ENCODE measurements around the gene DUSP15.
"Not testable (repeated sequence)": the region's sequence is repeated elsewhere in the genome, so short reads cannot be mapped to it uniquely, and the experiment has no call there.

The DUSP15 gene

GRCh38 chr20:31837896-31838397 is 32.4 kb downstream of the DUSP15 start:
- no peak for DNase-seq

- no peak for DNase-seq
Observed at GRCh38 chr20:31836853-31837608, 33.3 kb downstream of the DUSP15 start.

- peak; percentile 68 for DNase-seq
Observed at GRCh38 chr20:31835977-31836852, 34.1 kb downstream of the DUSP15 start.

- no peak for DNase-seq
Observed at GRCh38 chr20:31835554-31835953, 34.8 kb downstream of the DUSP15 start.

- DNase-seq: no peak
Observed at GRCh38 chr20:31833931-31834521, 36.3 kb downstream of the DUSP15 start.

- DNase-seq: peak; percentile 28
Observed at GRCh38 chr20:31833130-31833930, 37.0 kb downstream of the DUSP15 start.

GRCh38 chr20:31831771-31832306 is 38.5 kb downstream of the DUSP15 start:
- DNase-seq: no peak

GRCh38 chr20:31831211-31831610 is 39.1 kb downstream of the DUSP15 start:
- DNase-seq: no peak

GRCh38 chr20:31830406-31830981 is 39.8 kb downstream of the DUSP15 start:
- no peak for DNase-seq

- DNase-seq: no peak
Observed at GRCh38 chr20:31829731-31830130, 40.6 kb downstream of the DUSP15 start.

GRCh38 chr20:31828016-31828415 is 42.3 kb downstream of the DUSP15 start:
- not testable (repeated sequence) for DNase-seq

GRCh38 chr20:31827059-31827458 is 43.3 kb downstream of the DUSP15 start:
- no peak for DNase-seq

- no peak for DNase-seq
Observed at GRCh38 chr20:31826074-31826473, 44.3 kb downstream of the DUSP15 start.

GRCh38 chr20:31824554-31825313 is 45.6 kb downstream of the DUSP15 start:
- no peak for DNase-seq

- no peak for DNase-seq
Observed at GRCh38 chr20:31824125-31824485, 46.2 kb downstream of the DUSP15 start.

GRCh38 chr20:31823360-31824124 is 46.8 kb downstream of the DUSP15 start:
- DNase-seq: no peak

- peak; percentile 63 for DNase-seq
Observed at GRCh38 chr20:31822421-31823330, 47.7 kb downstream of the DUSP15 start.

GRCh38 chr20:31821427-31821826 is 48.9 kb downstream of the DUSP15 start:
- no peak for DNase-seq

GRCh38 chr20:31820228-31820627 is 50.1 kb downstream of the DUSP15 start:
- DNase-seq: no peak

All from CD4-positive, alpha-beta T cell treated with Interferon gamma for 1 hour (primary cell).